A549 (cell line): ENCODE data around the gene APBA1.

ENCODE experiments used
- EP300 ChIP-seq, 2 experiments: fragments of >200 bp; sonication (Bioruptor Twin); formaldehyde crosslinking; IDR thresholded peaks; 2 replicates in 1 of 2; 3 replicates in 1 of 2; pipeline ENCODE4 v1.6.1; 2016 to 2017
- POLR2A ChIP-seq: IDR thresholded peaks from 2 replicates; pipeline ENCODE4 v1.6.1; 2012; ENCODE audit warnings: mild to moderate bottlenecking, low read length
- RFX5 ChIP-seq: fragments of 450-650 bp; IDR thresholded peaks from 2 replicates; pipeline ENCODE4 v1.7.1; 2014; ENCODE audit warnings: antibody characterized with exemption, mild to moderate bottlenecking, moderate library complexity

DNA sequence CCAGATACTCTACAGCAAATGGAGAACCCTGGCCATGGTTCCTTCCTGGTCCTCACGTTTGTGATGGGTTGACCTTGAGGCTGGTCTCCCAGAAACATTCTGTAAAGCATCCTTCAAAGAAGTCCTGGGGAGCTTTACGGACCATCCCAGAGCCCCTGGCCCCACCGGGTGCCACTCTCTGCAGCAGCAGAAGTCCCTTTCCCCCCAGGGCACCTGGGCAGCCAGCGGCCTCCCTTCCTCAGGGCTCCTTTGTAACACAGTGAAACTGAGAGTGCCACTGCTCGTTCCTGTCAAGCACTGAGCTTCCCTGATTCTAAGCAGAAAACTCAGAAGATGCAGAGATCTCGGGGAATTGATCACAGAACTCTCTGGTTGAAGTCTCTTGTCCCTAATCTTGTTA lies 242.9 kb downstream of the APBA1 start:
- no peak for TF ChIP-seq RFX5
- TF ChIP-seq EP300 (IDR thresholded peaks at IDR 0.05): no peak
- no peak for TF ChIP-seq POLR2A
